ENCODE measurements around the gene NAT8L. TPM values are rescaled to one million over a fixed set of nuclear protein-coding genes. Genes with fewer than 3 reads are reported as not detected.

NAT8L gene
- total and polyA plus RNA-seq, 2 of the 13 experiments (the other 11 are each of a cell fraction or from before 2014, with no cell fraction given), result 2.2 to 3.3 TPM

GRCh38 chr4:2089222-2089621 lies 30.1 kb downstream of the NAT8L start:
- ATAC-seq, result peak; percentile 33; the same call in 1 of the 3 replicates
- Histone ChIP-seq H3K9ac (ENCODE audit: insufficient read depth, low read depth, low read length) (no peak overlapping the region), H3K27ac (ENCODE audit: extremely low read length, insufficient read depth, low read length) (no peak overlapping the region), H3K27me3 (ENCODE audit: control insufficient read depth in 1 of 2, insufficient read depth in 2 of 2, low read length in 2 of 2) (peaks cover 4 to 31% of the 10 kb centered on the region in 2 experiments), H3K4me2 (ENCODE audit: low read depth, low read length) (peak overlapping the region; percentile 34; the same call in 1 of the 2 replicates), H4K20me1 (ENCODE audit: insufficient read depth, low read length) (no peaks in the 10 kb centered on the region), H3K9me3 (ENCODE audit: low read length) (no peaks in the 10 kb centered on the region), H3K4me1 (ENCODE audit: insufficient read depth, low read length) (peaks cover 67% of the 10 kb centered on the region), H3K4me3 (replicated peaks in 1 of 3; ENCODE audit: insufficient read depth in 1 of 3, low read depth in 2 of 3, low read length in 3 of 3) (peak overlapping the region in 1 of 3 experiments; percentile 4; a peak in 1 of 6 replicates), H2AFZ (ENCODE audit: low read length) (no peak overlapping the region), H3K36me3 (replicated peaks in 1 of 2; ENCODE audit: control insufficient read depth in 1 of 2, insufficient read depth in 2 of 2, low read length in 2 of 2) (no peaks in the 10 kb centered on the region), H3K79me2 (ENCODE audit: insufficient read depth, low read length) (no peaks in the 10 kb centered on the region)
- DNase-seq (ENCODE audit: low spot score), result no peak
- in situ Hi-C loops (cut with HindIII; ENCODE audit: extremely low pct_ligation_motif_present, low pct_unique_long_range_greater_than_20kb) (no loop called here), intact Hi-C loops (cut with micrococcal nuclease; ENCODE audit: unreplicated experiment) (loop anchor here (5.0 kb wide), 1 partner anchor 78 kb away; no protein-coding TSS in a partner anchor)
- POLR2A ChIA-PET, result no interaction called here
- CTCF ChIA-PET (ENCODE audit: low intra/inter-chr PET ratio, low total read pairs), result no interaction called here
- peak; percentile 81 for FAIRE-seq
- no TSS peak for BruUV-seq (replicated peaks)
- 0% methylated on average over 1 of the region's 1 CpG for WGBS (ENCODE audit: low lambda C conversion rate)
- TF ChIP-seq TBL1XR1 (IDR thresholded peaks at IDR 0.05; ENCODE audit: borderline replicate concordance, low read length, partially characterized antibody) (no peak), GFI1 (CRISPR knock-in tag; IDR thresholded peaks at IDR 0.05; ENCODE audit: borderline replicate concordance) (0 out of 2 replicates have a peak, but pooled peaks have one; percentile 48), SOX13 (IDR thresholded peaks at IDR 0.05) (no peak), SOX13 (CRISPR knock-in tag; conservative IDR thresholded peaks at IDR 0.05 in 1 of 2, IDR thresholded peaks at IDR 0.05 in 1 of 2) (peak in 1 of 2 experiments; percentile 55; a peak in 2 of 4 replicates), ZNF432 (CRISPR knock-in tag; IDR thresholded peaks at IDR 0.05; ENCODE audit: borderline replicate concordance) (no peak), ZEB1 (IDR thresholded peaks at IDR 0.05; ENCODE audit: insufficient replicate concordance, low read depth) (no peak), SAP130 (CRISPR knock-in tag; IDR thresholded peaks at IDR 0.05; ENCODE audit: low read depth) (peak; percentile 49), CREM (IDR thresholded peaks at IDR 0.05) (0 out of 2 replicates have a peak, but pooled peaks have one; percentile 16), CREM (CRISPR knock-in tag; IDR thresholded peaks at IDR 0.05) (no peak), ZNF3 (CRISPR knock-in tag; IDR thresholded peaks at IDR 0.05) (no peak), TBX2 (CRISPR knock-in tag; IDR thresholded peaks at IDR 0.05; ENCODE audit: borderline replicate concordance) (peak; percentile 21; the same call in 1 of the 2 replicates), MXI1 (IDR thresholded peaks at IDR 0.05; ENCODE audit: borderline replicate concordance, low read depth, low read length) (no peak), MAFK (conservative IDR thresholded peaks at IDR 0.05 in 1 of 2, IDR thresholded peaks at IDR 0.05 in 1 of 2; ENCODE audit: low read length in 2 of 2) (no peak), NFYC (CRISPR knock-in tag; IDR thresholded peaks at IDR 0.05) (no peak), CBX5 (CRISPR knock-in tag; IDR thresholded peaks at IDR 0.05; ENCODE audit: borderline replicate concordance) (no peak), DMAP1 (CRISPR knock-in tag; IDR thresholded peaks at IDR 0.05) (no peak), SP5 (CRISPR knock-in tag; IDR thresholded peaks at IDR 0.05; ENCODE audit: borderline replicate concordance, low read depth) (no peak), BCL6 (CRISPR knock-in tag; IDR thresholded peaks at IDR 0.05) (peak; percentile 48), ZNF773 (CRISPR knock-in tag; IDR thresholded peaks at IDR 0.05; ENCODE audit: borderline replicate concordance) (no peak)
- TF ChIP-seq, protein P1, sequence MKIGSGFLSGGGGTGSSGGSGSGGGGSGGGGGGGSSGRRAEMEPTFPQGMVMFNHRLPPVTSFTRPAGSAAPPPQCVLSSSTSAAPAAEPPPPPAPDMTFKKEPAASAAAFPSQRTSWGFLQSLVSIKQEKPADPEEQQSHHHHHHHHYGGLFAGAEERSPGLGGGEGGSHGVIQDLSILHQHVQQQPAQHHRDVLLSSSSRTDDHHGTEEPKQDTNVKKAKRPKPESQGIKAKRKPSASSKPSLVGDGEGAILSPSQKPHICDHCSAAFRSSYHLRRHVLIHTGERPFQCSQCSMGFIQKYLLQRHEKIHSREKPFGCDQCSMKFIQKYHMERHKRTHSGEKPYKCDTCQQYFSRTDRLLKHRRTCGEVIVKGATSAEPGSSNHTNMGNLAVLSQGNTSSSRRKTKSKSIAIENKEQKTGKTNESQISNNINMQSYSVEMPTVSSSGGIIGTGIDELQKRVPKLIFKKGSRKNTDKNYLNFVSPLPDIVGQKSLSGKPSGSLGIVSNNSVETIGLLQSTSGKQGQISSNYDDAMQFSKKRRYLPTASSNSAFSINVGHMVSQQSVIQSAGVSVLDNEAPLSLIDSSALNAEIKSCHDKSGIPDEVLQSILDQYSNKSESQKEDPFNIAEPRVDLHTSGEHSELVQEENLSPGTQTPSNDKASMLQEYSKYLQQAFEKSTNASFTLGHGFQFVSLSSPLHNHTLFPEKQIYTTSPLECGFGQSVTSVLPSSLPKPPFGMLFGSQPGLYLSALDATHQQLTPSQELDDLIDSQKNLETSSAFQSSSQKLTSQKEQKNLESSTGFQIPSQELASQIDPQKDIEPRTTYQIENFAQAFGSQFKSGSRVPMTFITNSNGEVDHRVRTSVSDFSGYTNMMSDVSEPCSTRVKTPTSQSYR (CRISPR knock-in tag; IDR thresholded peaks at IDR 0.05; ENCODE audit: borderline replicate concordance), result no peak
- TF ChIP-seq, protein P2, sequence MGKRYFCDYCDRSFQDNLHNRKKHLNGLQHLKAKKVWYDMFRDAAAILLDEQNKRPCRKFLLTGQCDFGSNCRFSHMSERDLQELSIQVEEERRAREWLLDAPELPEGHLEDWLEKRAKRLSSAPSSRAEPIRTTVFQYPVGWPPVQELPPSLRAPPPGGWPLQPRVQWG (CRISPR knock-in tag; IDR thresholded peaks at IDR 0.05; ENCODE audit: borderline replicate concordance, low read depth), result no peak
- TF ChIP-seq, protein P3, sequence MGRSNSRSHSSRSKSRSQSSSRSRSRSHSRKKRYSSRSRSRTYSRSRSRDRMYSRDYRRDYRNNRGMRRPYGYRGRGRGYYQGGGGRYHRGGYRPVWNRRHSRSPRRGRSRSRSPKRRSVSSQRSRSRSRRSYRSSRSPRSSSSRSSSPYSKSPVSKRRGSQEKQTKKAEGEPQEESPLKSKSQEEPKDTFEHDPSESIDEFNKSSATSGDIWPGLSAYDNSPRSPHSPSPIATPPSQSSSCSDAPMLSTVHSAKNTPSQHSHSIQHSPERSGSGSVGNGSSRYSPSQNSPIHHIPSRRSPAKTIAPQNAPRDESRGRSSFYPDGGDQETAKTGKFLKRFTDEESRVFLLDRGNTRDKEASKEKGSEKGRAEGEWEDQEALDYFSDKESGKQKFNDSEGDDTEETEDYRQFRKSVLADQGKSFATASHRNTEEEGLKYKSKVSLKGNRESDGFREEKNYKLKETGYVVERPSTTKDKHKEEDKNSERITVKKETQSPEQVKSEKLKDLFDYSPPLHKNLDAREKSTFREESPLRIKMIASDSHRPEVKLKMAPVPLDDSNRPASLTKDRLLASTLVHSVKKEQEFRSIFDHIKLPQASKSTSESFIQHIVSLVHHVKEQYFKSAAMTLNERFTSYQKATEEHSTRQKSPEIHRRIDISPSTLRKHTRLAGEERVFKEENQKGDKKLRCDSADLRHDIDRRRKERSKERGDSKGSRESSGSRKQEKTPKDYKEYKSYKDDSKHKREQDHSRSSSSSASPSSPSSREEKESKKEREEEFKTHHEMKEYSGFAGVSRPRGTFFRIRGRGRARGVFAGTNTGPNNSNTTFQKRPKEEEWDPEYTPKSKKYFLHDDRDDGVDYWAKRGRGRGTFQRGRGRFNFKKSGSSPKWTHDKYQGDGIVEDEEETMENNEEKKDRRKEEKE (IDR thresholded peaks at IDR 0.05), result no peak
